Right atrium auricular region (tissue), 2 donors: ENCODE data around the gene CNOT6. TPM values are rescaled to one million over a fixed set of nuclear protein-coding genes. Genes with fewer than 3 reads are reported as not detected.

ENCODE experiments used
- DNase-seq: peaks from one replicate; pipeline ENCODE4 v3.0.0-alpha.2; 2019; ENCODE audit warnings: low spot score
- H3K27ac ChIP-seq, 2 donors: fragments of 200-600 bp; sonication (generic); 1 replicate in 1 of 2; 2 replicates in 1 of 2; pipeline ENCODE4 v1.5.1; 2016 to 2019
- H3K27me3 ChIP-seq, 2 donors: fragments of 200-600 bp; sonication (generic); one replicate each; pipeline versions ENCODE4 v1.5.1 to v1.6.0; 2017 to 2019
- H3K36me3 ChIP-seq: fragments of 200-600 bp; sonication (generic); one replicate; pipeline ENCODE4 v1.5.1; 2016
- H3K4me1 ChIP-seq, 2 donors: fragments of 200-600 bp; sonication (generic); one replicate each; pipeline versions ENCODE4 v1.5.1 to v1.6.0; 2017 to 2019
- H3K4me3 ChIP-seq, 2 donors: fragments of 200-600 bp; sonication (generic); 1 replicate in 1 of 2; 2 replicates in 1 of 2; pipeline ENCODE4 v1.5.1; 2017 to 2019; ENCODE audit warnings: mild to moderate bottlenecking in 1 of 2, moderate library complexity in 1 of 2
- H3K9me3 ChIP-seq, 2 donors: fragments of 200-600 bp; sonication (generic); one replicate each; pipeline ENCODE4 v1.5.1; 2019
- CTCF ChIP-seq, 2 donors: fragments of 200-600 bp; sonication (generic); IDR thresholded peaks; one replicate each; pipeline ENCODE4 v1.5.1; 2019; ENCODE audit warnings: antibody characterized with exemption in 2 of 2
- total RNA-seq, 2 donors: library from RNA; depleted of rRNA; stranded (reverse); fragments of >200 nt; gene quantifications; one replicate each; pipeline ENCODE4 v1.1.0, GENCODE V29; 2016

The CNOT6 gene
- total RNA-seq, 2 donors from 2014 or later = 7.2 to 7.7 TPM

- Histone ChIP-seq H3K9me3 (no peaks in the 10 kb centered on the region), H3K36me3 (peaks cover 5% of the 10 kb centered on the region), H3K4me1 (no peaks in the 10 kb centered on the region), H3K27ac (no peak overlapping the region), H3K27me3 (no peaks in the 10 kb centered on the region), H3K4me3 (no peak overlapping the region)
- TF ChIP-seq CTCF (IDR thresholded peaks at IDR 0.05) = no peak
- DNase-seq = no peak
These were observed 41.4 kb downstream of the CNOT6 start for GRCh38 chr5:180535573-180535972.

GRCh38 chr5:180540050-180540694 lies 46.0 kb downstream of the CNOT6 start:
- no peak overlapping the region for H3K27ac ChIP-seq
- no peaks in the 10 kb centered on the region for H3K27me3 ChIP-seq
- H3K4me1 ChIP-seq = no peaks in the 10 kb centered on the region
- peaks cover 13% of the 10 kb centered on the region for H3K36me3 ChIP-seq
- H3K9me3 ChIP-seq = no peaks in the 10 kb centered on the region
- no peak for TF ChIP-seq CTCF (IDR thresholded peaks at IDR 0.05)
- no peak overlapping the region for H3K4me3 ChIP-seq
- DNase-seq = no peak

- H3K36me3 ChIP-seq = peaks cover 13% of the 10 kb centered on the region
- H3K27me3 ChIP-seq = no peaks in the 10 kb centered on the region
- H3K27ac ChIP-seq = no peak overlapping the region
- no peaks in the 10 kb centered on the region for H3K4me1 ChIP-seq
- no peak overlapping the region for H3K4me3 ChIP-seq
- DNase-seq = no peak
- no peaks in the 10 kb centered on the region for H3K9me3 ChIP-seq
- TF ChIP-seq CTCF (IDR thresholded peaks at IDR 0.05) = no peak
These were observed 47.5 kb downstream of the CNOT6 start for GRCh38 chr5:180541710-180542109.

GRCh38 chr5:180545248-180545647 lies 51.1 kb downstream of the CNOT6 start:
- no peak for DNase-seq
- TF ChIP-seq CTCF (IDR thresholded peaks at IDR 0.05) = no peak
- Histone ChIP-seq H3K27me3 (no peaks in the 10 kb centered on the region), H3K27ac (no peak overlapping the region), H3K36me3 (peaks cover 16% of the 10 kb centered on the region), H3K4me3 (no peak overlapping the region), H3K9me3 (no peaks in the 10 kb centered on the region), H3K4me1 (no peaks in the 10 kb centered on the region)

- no peak overlapping the region for H3K27ac ChIP-seq
- no peak overlapping the region for H3K4me3 ChIP-seq
- DNase-seq = no peak
- no peaks in the 10 kb centered on the region for H3K9me3 ChIP-seq
- peaks cover 10% of the 10 kb centered on the region for H3K36me3 ChIP-seq
- H3K27me3 ChIP-seq = no peaks in the 10 kb centered on the region
- TF ChIP-seq CTCF (IDR thresholded peaks at IDR 0.05) = no peak
- H3K4me1 ChIP-seq = no peaks in the 10 kb centered on the region
These were observed 54.4 kb downstream of the CNOT6 start for GRCh38 chr5:180548563-180548962.

- Histone ChIP-seq H3K27ac (no peak overlapping the region), H3K27me3 (no peaks in the 10 kb centered on the region), H3K4me3 (no peak overlapping the region), H3K4me1 (no peaks in the 10 kb centered on the region), H3K36me3 (peaks cover 10% of the 10 kb centered on the region), H3K9me3 (no peaks in the 10 kb centered on the region)
- DNase-seq = no peak
- no peak for TF ChIP-seq CTCF (IDR thresholded peaks at IDR 0.05)
These were observed 59.4 kb downstream of the CNOT6 start for GRCh38 chr5:180553530-180553929.
